HG02798 (cell line): Measurements from ENCODE around the gene RABGAP1L.
A peak's percentile ranks its signal among the peaks of the same experiment; 100 is the strongest.
"Not testable (repeated sequence)": the region's sequence is repeated elsewhere in the genome, so short reads cannot be mapped to it uniquely, and the experiment has no call there.

Experiments used
- ATAC-seq: cut with Tn5 transposase; IDR thresholded peaks from one replicate; pipeline ENCODE4 v1.9.1; 2021; ENCODE audit warnings: mild to moderate bottlenecking; ENCODE audit not compliant: unreplicated experiment, poor library complexity

Gene RABGAP1L

GRCh38 chr1:174819596-174819995 lies 660.3 kb downstream of the RABGAP1L start:
- no peak for ATAC-seq

GRCh38 chr1:174825127-174825526 lies 665.8 kb downstream of the RABGAP1L start:
- ATAC-seq: no peak

GRCh38 chr1:174825806-174826205 lies 666.5 kb downstream of the RABGAP1L start:
- ATAC-seq: no peak

DNA sequence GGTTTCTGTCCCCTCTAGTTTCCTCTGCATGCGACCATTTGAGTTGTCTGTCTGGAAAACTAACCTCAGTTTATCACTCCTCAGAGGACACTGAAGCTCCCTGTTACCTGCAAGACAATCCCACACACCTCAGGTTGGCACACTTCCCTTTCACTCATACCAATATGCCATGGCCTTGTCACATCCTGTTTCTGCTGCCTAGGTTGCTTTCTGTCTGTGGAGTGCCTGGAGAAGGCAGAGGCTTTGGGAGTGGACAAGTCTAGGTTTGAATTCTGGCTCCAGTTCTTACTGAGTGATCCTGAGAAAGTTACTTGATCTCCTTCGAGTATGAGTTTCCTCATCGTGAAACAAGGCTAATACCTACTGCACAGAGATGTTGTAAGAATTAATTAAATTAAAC lies 668.9 kb downstream of the RABGAP1L start:
- no peak for ATAC-seq

GRCh38 chr1:174829990-174830389 lies 670.7 kb downstream of the RABGAP1L start:
- no peak for ATAC-seq

- no peak for ATAC-seq
Measured at GRCh38 chr1:174836543-174836942, 677.2 kb downstream of the RABGAP1L start.

- no peak for ATAC-seq
Measured at GRCh38 chr1:174837386-174837785, 678.1 kb downstream of the RABGAP1L start.

DNA sequence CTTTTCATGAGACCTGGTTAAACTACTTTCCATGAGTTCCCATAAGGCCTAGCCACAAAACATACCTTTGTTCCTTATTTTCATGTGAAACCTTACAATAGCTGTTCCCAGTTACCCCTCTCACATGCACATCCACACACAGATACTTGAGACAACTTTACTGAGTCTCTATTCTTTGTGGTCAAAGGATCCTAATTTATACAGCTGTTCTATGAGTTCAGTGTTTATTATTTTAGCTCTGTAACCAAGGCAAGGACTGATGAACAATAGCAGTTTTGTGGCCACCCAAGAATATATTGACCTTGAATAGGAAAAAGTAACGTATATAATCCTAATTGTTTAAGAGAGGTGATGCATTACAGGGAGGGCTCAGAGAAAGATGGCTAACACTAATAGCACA lies 679.9 kb downstream of the RABGAP1L start:
- no peak for ATAC-seq

- no peak for ATAC-seq
Measured at GRCh38 chr1:174841747-174842146, 682.4 kb downstream of the RABGAP1L start.

DNA sequence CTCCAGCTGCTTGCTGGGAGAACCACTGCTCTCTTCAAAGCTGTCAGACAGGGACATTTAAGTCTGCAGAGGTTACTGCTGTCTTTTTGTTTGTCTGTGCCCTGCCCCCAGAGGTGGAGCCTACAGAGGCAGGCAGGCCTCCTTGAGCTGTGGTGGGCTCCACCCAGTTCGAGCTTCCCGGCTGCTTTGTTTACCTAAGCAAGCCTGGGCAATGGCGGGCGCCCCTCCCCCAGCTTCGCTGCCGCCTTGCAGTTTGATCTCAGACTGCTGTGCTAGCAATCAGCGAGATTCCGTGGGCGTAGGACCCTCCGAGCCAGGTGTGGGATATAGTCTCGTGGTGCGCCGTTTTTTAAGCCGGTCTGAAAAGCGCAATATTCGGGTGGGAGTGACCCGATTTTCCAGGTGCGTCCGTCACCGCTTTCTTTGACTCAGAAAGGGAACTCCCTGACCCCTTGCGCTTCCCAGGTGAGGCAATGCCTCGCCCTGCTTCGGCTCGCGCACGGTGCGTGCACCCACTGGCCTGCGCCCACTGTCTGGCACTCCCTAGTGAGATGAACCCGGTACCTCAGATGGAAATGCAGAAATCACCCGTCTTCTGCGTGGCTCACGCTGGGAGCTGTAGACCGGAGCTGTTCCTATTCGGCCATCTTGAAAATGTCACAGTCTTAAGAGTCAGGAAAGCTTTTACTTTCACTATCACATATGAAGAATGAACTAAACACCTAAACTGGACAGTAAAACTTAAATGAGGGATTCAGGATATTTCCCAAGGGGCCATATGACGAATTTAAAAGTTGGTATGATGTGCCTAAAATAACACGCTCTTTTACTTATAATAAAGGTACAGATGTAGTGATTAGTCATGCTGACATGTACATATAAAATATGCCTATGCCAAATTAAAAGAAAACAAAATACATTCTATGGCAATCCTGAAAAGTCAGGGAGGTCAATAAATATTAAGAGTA lies 689.6 kb downstream of the RABGAP1L start:
- not testable (repeated sequence) for ATAC-seq

DNA sequence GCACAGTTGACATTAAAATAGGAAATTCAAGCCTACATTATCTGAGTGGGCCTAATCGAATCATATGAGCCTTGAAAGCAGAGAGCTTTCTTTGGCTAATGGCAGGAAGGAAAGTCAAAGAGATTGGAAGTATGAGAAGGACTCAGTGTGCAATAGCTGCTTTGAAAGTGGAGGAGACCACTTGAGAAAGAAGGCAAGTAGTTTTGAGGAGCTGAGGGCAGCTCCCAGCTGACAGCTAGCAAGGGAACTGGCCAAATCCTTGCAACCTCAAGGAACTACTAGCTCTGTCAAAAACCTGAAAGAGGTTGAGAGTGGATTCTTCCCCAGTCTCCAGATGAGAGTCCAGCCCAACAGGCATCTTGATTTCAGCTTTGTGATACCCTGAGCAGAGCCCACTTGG lies 691.4 kb downstream of the RABGAP1L start:
- no peak for ATAC-seq

DNA sequence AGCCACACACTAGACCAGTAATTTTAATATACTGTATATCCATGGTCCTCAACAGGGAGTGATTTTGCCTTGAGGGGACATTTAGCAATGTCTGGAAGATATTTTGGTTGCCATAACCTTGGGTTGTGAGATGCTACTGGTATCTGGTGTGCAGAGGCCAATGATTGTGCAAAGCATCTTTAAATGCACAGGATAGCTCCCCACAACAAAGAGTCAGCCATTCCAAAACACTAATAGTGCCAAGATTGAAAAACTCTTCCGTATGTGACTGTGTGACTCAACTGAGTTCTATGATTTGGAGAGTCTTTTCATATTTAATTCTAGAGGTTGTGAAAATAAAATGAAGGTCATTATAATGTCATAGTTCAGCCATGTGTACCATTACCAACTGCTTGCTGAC lies 699.0 kb downstream of the RABGAP1L start:
- ATAC-seq: no peak

- no peak for ATAC-seq
Measured at GRCh38 chr1:174870319-174870718, 711.0 kb downstream of the RABGAP1L start.

GRCh38 chr1:174871886-174872285 lies 712.6 kb downstream of the RABGAP1L start:
- no peak for ATAC-seq

GRCh38 chr1:174872615-174873058 lies 713.3 kb downstream of the RABGAP1L start:
- no peak for ATAC-seq

DNA sequence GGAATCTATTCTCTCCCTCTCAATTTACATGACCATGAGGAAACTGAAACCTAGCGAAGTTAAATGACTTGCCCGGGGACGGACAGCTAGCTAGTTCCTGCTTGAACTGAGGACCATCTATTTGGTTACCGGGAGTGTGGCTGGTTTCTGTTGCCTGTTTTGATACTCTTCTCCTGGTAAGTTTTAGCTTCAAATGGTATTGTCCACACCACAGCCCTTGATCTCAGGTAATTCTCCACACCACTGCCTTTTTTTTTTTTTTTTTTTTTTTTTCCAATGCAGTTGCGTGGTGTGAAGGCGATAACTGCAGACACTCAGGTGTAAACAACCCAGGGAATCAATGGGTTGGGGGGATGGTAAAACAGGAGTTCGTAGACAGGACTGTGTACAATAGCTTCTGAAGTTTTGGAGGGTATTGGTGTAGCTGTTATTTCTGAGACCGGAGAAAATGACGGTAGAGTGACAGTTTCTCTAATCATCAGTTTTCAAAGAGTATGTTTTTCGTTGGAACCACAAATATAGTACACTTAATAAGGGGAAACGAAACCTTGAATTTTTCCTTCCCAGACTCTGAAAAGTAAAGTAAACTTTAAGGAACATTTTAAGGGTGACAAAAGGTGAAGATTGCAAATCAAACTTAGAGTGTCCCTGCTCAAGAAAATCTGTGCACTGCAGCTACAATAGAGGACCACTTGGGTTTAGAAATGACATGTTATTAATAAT lies 715.2 kb downstream of the RABGAP1L start:
- ATAC-seq: peak; percentile 65

DNA sequence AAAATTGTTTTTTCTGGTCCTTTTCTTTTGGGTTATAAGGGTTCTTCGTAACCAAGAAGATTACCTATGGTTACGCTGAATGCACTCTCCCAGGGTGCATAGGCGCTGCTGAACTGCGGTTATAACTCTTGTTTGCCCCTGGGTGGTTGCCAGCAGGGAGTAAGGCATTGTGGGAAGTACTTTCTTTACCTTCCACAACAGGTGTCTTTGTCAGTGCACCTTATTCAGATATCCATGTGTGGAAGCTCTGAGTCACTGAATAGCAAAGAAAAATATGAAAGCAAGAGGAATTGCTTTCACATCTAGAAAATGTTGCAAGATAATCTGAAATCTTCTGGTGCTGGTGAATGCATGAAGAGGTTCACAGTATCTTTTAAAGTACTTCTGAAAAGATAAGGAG lies 716.0 kb downstream of the RABGAP1L start:
- peak; percentile 30 for ATAC-seq

DNA sequence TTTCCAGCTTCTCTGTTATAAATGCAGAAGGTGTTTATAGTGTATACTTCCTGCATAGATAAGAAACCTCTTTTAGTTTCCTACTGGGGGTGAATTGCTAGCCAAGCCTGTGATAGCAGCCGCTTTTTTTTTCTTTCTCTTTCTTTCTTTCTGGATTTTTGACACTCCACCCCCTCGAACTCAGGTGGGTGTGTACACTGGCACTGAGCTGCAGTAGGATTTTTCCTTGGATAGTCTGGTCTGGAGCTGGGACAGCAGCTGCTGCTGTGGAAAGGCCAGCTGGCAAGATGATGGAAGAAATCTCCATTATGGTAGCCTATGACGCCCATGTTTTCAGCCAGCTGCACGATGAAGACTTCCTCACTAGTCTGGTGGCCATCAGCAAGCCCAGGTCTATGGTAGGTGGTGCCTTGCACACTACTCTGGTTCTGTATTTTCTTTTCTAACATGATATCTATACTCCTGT lies 717.9 kb downstream of the RABGAP1L start:
- ATAC-seq: no peak

GRCh38 chr1:174880171-174880570 lies 720.9 kb downstream of the RABGAP1L start:
- ATAC-seq: no peak

DNA sequence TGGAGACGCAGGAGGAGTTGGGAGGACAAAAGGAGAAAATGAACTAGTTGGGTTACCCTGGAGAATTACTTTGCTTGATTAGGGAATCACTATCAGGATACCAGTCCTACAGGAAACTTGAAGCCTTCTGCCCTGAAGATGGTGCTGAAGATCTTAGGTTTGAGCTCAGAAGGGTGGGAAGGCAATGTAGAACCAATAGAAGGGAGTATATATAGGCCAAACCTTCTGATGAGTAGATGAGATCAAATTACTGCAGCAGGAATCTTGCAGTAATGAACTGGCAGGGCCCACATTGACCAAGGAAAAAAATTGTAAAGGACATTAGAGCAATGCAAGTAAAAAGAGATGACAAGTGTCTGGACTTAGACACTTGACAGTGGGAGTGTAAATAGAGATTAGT lies 724.1 kb downstream of the RABGAP1L start:
- no peak for ATAC-seq

- no peak for ATAC-seq
Measured at GRCh38 chr1:174884038-174884437, 724.7 kb downstream of the RABGAP1L start.
